Stomach smooth muscle (tissue), 2 donors: ENCODE data around the gene PNCK.
A peak's percentile ranks its signal among the peaks of the same experiment; 100 is the strongest.
"Not testable (repeated sequence)": the region's sequence is repeated elsewhere in the genome, so short reads cannot be mapped to it uniquely, and the experiment has no call there.

Experiments
- H3K27ac ChIP-seq: one replicate; pipeline ENCODE4 v1.7.0; 2013; ENCODE audit warnings: mild to moderate bottlenecking, low read length, inconsistent platforms
- H3K27me3 ChIP-seq, 2 donors: one replicate each; pipeline ENCODE4 v1.7.0; 2013; ENCODE audit warnings: low read length in 2 of 2; ENCODE audit not compliant: insufficient read depth in 2 of 2, control insufficient read depth in 1 of 2
- H3K36me3 ChIP-seq, 2 donors: one replicate each; pipeline ENCODE4 v1.7.0; 2013; ENCODE audit warnings: low read length in 2 of 2; ENCODE audit not compliant: control insufficient read depth in 2 of 2, insufficient read depth in 2 of 2
- H3K4me1 ChIP-seq: one replicate; pipeline ENCODE4 v1.7.0; 2013; ENCODE audit warnings: low read length; ENCODE audit not compliant: control insufficient read depth, insufficient read depth
- H3K4me3 ChIP-seq, 2 donors: one replicate each; pipeline ENCODE4 v1.7.0; 2013; ENCODE audit warnings: low read length in 2 of 2
- H3K9ac ChIP-seq, 2 donors: one replicate each; pipeline ENCODE4 v1.7.0; 2013; ENCODE audit warnings: low read length in 2 of 2, mild to moderate bottlenecking in 1 of 2
- H3K9me3 ChIP-seq, 2 donors: one replicate each; pipeline ENCODE4 v1.7.0; 2013; ENCODE audit warnings: low read length in 2 of 2; ENCODE audit not compliant: control insufficient read depth in 2 of 2
- donor health status: healthy.
- donor health status: Pancreatic carcinoma.

PNCK gene

DNA sequence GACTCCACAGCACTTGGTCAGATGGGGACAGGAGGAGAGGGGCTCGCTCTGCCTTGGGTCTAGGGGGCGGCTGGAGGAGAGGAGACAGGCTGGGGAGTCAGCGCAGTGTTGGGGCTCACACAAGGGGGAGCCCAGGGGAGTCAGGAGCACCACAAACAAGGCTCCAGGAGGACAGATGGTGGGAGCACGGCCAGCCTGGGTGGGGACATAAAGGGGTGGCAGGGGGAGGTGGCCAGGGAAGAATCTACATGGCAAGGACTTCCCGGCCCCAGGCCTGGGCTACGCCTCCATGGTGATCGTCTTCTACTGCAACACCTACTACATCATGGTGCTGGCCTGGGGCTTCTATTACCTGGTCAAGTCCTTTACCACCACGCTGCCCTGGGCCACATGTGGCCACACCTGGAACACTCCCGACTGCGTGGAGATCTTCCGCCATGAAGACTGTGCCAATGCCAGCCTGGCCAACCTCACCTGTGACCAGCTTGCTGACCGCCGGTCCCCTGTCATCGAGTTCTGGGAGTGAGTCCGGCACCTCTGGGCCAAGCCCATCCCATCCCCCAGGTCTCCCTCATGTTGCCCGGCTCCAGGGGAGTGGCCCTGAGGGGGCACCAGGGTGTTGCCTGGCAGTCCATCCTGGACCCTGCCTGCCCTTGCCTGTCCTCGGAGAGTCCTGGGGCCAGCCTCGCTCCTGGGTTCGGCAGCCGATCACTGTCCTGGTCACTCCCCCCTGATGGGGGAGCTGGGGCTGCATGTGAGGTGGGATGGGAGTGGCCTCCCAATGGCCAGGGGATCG, 17.6 kb upstream of the PNCK start:
- H3K4me1 ChIP-seq = peaks cover 35% of the 10 kb centered on the region
- H3K36me3 ChIP-seq, H3K4me3 ChIP-seq, H3K27me3 ChIP-seq, H3K9ac ChIP-seq, H3K9me3 ChIP-seq, H3K27ac ChIP-seq: not testable (repeated sequence)

DNA sequence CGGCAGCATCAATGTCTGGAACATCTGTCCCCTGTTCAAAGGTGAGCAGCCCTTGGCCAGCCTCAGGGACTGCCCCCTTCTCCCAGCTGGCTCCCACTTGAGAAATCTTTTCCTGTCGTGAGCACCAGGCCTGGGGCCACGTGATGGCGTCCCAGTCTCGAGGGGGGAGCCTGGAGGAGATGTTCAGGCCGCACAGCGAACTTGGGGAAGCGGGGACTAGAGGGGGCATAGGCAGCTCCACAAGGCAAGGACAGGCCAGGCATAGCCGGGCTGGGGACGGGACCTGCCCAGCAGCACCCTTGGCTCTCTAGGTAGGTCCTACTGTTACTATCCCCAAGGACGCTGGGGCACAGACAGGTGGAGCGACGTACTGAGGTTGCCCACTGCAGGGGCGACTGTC, 16.9 kb upstream of the PNCK start:
- H3K9ac ChIP-seq = no peak overlapping the region
- no peaks in the 10 kb centered on the region for H3K36me3 ChIP-seq
- peaks cover 35% of the 10 kb centered on the region for H3K4me1 ChIP-seq
- H3K27me3 ChIP-seq = no peaks in the 10 kb centered on the region
- no peaks in the 10 kb centered on the region for H3K9me3 ChIP-seq
- no peak overlapping the region for H3K4me3 ChIP-seq
- H3K27ac ChIP-seq = no peak overlapping the region

- no peaks in the 10 kb centered on the region for H3K9me3 ChIP-seq
- H3K4me3 ChIP-seq = peak overlapping the region in 1 of 2 donors; percentile 64
- H3K9ac ChIP-seq = peak overlapping the region in 1 of 2 donors; percentile 16
- no peaks in the 10 kb centered on the region for H3K36me3 ChIP-seq
- H3K4me1 ChIP-seq = peaks cover 35% of the 10 kb centered on the region
- H3K27ac ChIP-seq = peak overlapping the region; percentile 31
- peaks cover 0 to 2% of the 10 kb centered on the region in 2 donors for H3K27me3 ChIP-seq
Measured at GRCh38 chrX:153689654-153690465, 16.2 kb upstream of the PNCK start.

DNA sequence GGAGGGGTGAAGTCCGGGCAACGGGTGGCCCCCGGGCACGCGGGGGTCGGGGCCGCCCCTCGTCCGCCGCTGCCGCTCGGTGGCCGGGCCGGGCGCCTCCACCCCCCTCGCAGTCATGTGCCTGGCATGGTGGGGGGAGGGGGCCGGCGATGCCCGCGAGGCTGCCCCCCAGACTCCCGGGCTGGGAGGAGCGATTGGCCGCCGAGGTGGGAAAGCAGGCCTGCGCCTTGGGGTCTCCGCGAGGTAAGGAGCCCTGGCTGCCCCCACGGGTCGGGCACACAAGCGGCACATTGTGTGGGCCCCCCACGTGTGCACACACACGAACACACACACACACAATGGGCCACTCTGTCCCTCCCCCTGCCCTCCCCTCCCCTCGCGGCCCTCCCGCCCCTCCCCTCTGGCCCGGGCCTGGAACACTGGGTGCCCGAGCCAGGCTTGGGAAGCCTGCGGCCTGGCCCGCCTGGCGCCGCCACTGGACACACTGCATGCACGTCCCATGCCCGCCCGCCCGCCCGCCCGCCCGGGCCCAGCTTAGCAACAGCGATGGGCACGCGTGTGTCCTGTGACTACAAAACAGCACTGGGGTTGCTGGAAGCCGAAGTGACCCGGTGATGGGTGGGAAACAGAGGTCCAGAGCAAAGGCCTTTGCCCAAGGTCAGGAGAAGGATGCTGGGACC, 15.4 kb upstream of the PNCK start:
- Histone ChIP-seq H3K9me3 (no peaks in the 10 kb centered on the region), H3K27ac (peak overlapping the region; percentile 31), H3K36me3 (no peaks in the 10 kb centered on the region), H3K9ac (no peak overlapping the region), H3K27me3 (peaks cover 0 to 2% of the 10 kb centered on the region in 2 donors), H3K4me1 (peaks cover 33% of the 10 kb centered on the region), H3K4me3 (peak overlapping the region in 1 of 2 donors; percentile 66)

DNA sequence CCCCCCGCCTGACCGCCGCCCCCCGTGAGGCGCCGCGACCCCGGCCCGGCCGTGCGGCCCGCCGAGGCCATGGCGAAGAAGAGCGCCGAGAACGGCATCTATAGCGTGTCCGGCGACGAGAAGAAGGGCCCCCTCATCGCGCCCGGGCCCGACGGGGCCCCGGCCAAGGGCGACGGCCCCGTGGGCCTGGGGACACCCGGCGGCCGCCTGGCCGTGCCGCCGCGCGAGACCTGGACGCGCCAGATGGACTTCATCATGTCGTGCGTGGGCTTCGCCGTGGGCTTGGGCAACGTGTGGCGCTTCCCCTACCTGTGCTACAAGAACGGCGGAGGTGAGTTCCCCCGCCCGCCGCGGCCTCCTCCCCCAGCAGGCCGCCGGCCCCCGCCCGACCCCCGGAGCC, 14.9 kb upstream of the PNCK start:
- Histone ChIP-seq H3K27me3 (peaks cover 0 to 2% of the 10 kb centered on the region in 2 donors), H3K9ac (peak overlapping the region; percentile 36 to 51), H3K4me1 (peaks cover 30% of the 10 kb centered on the region), H3K4me3 (peak overlapping the region; percentile 19 to 66), H3K36me3 (no peaks in the 10 kb centered on the region), H3K27ac (no peak overlapping the region), H3K9me3 (no peaks in the 10 kb centered on the region)

GRCh38 chrX:153688071-153688470, 14.5 kb upstream of the PNCK start:
- no peak overlapping the region for H3K27ac ChIP-seq

DNA sequence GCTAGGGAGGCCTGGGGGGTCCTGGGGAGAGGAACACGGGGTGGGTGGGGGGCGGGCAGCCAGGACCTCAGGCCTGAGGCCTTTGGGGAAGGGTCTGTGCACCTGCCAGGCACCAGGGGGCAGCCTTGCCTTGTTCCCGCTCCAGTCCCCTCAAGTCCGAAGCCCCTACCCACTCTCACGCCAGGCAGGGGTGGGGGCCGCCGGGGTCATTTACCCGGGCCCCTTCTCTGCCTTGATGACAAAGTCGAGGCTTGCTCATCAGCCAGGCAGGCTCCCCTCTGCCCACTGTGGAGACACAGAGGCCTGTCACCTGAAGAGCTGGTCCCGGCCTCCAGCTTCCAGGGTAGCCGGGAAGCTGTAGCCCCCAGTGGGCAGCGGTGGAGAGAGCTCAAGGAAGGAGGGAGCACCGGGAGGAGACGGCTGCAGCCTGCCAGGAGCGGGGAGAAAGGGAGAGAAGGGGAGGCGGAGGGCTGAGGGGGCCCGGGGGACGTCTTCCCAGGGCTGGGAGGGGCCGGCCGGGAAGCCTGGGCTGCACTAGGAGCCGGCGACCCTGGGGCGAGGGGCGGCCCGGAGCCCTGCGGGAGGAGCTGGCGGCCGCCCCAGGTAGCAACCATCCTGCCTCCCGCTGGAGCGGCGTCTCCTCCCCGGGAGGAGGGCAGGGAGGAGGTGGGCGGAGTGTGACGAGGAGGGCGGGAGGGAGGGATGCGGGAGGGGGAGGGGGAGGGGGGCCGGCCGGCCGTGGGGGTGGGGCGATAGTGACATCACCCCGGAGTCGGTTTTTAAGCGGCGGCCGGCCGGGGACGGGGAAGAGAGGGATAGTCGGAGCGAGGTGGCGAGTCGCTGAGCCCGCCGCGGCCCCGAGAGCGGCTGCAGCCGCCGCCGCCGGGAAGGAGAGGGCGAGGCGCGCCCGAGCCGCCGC, 13.8 kb upstream of the PNCK start, which contains the start of gene SLC6A8:
Gene SLC6A8 (plus strand): TSS at position 806 of the 919 bp plus-strand sequence. CDS start 649 bp downstream, outside the sequence.
- H3K36me3 ChIP-seq = no peaks in the 10 kb centered on the region
- H3K27me3 ChIP-seq = peaks cover 0 to 2% of the 10 kb centered on the region in 2 donors
- no peaks in the 10 kb centered on the region for H3K9me3 ChIP-seq
- peak within 1 kb of the TSS; percentile 24 for H3K27ac ChIP-seq
- peaks cover 19% of the 10 kb centered on the region for H3K4me1 ChIP-seq
- H3K4me3 ChIP-seq = peak within 1 kb of the TSS; percentile 19 to 66
- peak within 1 kb of the TSS; percentile 36 to 51 for H3K9ac ChIP-seq

More at GRCh38 chrX:153688071-153688470, 14.5 kb upstream of the PNCK start:
- Histone ChIP-seq H3K9ac (no peak overlapping the region), H3K4me3 (no peak overlapping the region), H3K4me1 (peaks cover 25% of the 10 kb centered on the region), H3K9me3 (no peaks in the 10 kb centered on the region), H3K27me3 (peaks cover 0 to 2% of the 10 kb centered on the region in 2 donors), H3K36me3 (no peaks in the 10 kb centered on the region)

- H3K4me3 ChIP-seq = no peak overlapping the region
- peak overlapping the region; percentile 24 for H3K27ac ChIP-seq
- no peak overlapping the region for H3K9ac ChIP-seq
- H3K27me3 ChIP-seq = peaks cover 0 to 2% of the 10 kb centered on the region in 2 donors
- H3K4me1 ChIP-seq = peaks cover 14% of the 10 kb centered on the region
- H3K9me3 ChIP-seq = no peaks in the 10 kb centered on the region
- no peaks in the 10 kb centered on the region for H3K36me3 ChIP-seq
Measured at GRCh38 chrX:153686711-153687110, 13.1 kb upstream of the PNCK start.

GRCh38 chrX:153685751-153686696, 12.4 kb upstream of the PNCK start:
- no peak overlapping the region for H3K4me3 ChIP-seq
- H3K9me3 ChIP-seq = no peaks in the 10 kb centered on the region
- H3K27ac ChIP-seq = peak overlapping the region; percentile 24
- peaks cover 11% of the 10 kb centered on the region for H3K4me1 ChIP-seq
- no peak overlapping the region for H3K9ac ChIP-seq
- H3K36me3 ChIP-seq = no peaks in the 10 kb centered on the region
- H3K27me3 ChIP-seq = peaks cover 0 to 2% of the 10 kb centered on the region in 2 donors
